GM18508 (cell line): ENCODE measurements around the gene CCL8.

ENCODE experiments used
- ATAC-seq: cut with Tn5 transposase; IDR thresholded peaks from one replicate; pipeline ENCODE4 v1.9.1; 2021; ENCODE audit warnings: moderate number of reproducible peaks; ENCODE audit not compliant: insufficient read depth, unreplicated experiment

The CCL8 gene

DNA sequence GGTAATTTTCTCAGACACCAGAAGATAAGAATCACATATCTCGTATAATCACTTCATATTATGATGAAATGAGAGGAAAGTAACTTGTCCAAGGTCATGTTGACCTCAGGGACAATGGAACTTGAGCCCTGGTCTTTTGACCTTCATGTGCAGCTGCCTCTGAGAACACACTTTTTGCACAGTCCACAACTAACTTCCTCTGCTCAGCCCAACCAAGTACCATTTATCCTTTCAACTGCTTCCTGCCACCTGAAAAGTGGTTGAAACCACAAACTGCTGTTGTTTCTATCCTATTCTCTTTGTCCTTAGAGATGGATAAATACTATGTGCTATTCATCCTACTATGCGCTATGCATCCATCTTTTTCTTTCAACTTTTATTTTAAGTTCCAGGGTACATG lies 46.1 kb downstream of the CCL8 start:
- no peak for ATAC-seq

DNA sequence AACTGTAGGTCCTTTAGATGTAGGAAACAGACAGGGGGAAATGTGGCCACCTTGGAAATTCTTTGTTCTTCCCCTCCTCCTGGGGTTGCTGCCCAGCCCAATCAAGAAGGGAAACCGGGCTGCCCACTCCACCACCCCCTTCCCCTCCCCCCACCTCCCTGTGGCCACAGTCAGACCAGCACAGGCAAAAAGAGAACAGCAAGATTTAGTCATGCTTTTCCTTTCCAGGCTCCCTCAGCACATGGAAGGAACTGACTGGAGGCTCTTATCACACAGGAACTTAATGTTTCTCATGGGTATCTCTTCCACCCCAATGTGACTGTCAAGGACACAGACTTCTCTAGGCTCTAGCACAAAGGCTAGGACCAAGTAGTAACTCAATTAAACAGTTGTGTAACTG lies 46.8 kb downstream of the CCL8 start:
- no peak for ATAC-seq

DNA sequence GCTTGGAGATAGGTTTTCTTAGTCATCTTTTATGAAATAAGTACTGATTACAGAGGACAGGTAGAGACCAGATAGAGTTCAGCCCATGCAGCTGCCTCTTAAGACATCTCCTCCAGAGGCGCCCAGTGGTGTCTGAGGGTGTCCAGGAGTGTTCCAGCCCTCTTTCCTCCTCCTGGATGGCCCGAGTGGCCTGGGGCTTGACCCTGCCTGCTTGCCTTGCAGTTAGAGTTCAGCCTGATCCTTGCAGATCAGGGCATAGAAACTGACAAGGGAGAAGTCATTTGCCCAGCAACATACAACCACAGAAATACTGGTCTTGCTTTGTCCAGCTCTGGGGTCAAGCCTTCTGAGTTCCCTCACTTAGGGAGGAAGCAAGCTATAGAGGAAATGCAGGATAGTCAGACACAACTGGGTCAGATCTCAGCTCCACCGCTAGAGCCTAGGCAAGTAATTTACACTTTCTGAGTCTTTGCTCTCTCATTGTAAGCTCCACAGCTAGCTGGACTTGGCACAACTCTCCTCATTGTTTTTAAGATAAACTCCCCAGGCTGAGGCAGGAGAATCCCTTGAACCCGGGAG lies 47.4 kb downstream of the CCL8 start:
- no peak for ATAC-seq

DNA sequence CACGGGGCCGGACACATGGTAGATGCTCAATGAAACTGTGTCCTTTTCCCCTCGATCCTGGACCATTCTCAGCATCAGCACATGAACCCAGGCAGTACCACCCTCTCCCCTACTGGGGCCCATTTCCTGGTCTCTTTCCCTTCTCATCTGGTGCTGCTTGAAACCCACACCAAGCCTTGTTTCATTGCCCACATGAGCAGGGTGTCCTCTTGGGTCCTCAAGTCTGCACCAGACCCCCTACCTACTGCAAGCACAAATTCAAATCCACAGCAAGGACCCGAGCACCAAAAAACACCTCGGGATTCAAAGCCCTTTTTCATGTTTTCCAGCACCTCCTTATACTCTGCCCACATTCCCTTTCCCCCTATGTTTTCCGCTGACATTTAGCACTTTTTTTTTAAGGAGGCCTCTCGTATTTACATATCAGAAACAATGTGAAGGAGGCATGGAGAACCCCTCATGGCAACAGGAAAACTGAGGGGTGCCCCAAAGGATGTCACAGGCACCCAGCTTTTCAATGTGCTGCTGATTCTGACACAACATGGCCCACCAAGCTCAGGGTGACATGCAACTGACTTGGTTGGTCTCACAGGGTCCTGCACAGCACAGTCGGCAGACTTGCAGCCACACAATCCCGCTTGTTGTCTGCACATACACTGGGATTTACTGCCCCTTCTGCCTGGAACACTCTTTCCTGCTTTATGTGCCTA lies 48.4 kb downstream of the CCL8 start:
- ATAC-seq: no peak

DNA sequence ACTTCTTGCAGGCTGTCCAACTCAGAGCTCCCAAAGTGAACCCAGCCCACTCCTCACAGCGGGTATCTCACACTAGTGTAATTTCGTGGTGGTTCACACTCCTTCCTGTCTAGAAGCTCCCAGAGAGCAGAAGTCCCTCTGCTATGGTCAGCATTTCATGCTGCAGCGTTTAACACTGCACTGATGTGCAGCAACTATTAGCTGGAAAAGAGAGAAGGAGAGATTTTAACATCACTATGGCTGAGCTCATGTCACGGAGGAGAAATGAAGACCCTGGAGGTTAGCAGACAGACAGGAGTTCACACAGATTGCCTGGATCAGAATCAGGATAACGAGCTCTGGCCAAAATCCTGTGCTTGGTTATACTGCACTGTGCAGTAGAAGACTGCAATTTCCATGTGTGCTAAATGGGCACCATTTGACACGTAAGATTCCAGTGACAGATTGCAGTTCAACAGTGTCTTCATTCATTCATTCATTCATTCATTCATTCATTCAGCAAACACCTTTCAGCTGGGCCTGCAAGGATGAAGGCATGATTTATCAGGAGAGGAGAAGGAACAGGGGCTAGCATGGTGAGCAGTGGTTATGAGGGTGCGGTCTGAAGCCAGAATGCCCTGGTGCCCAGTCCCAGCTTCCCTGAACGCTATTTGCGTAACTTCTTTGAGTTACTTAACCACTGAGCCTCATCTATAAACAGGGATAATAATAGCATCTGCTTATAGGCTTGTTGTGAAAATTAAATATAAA lies 49.1 kb downstream of the CCL8 start:
- no peak for ATAC-seq

DNA sequence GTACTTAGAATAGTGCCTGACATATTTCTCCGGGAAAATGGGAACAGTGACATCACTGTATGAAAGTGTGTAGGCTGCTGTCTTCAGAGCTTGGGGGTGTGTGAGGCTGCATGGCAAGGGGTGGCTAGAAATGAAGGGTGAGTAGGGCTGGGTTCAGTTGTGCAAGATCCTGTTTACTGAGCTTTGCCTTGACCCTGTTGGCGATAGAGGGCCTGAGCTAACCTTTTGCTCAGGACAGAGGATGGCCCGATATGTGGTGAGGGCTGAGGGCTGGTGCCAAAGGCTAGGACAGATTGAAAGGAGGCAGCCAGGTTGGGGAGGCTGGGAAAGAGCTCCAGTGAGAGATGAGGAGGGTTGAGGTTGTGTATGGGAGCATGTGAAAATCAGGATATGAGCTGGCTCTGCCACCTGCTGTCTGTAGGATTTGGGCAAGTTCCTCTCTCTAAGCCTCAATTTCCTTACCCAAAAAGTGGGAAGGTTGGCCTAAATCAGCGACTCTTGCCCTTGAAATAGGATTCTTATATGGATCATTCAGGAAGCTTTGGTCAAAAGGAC lies 49.8 kb downstream of the CCL8 start:
- no peak for ATAC-seq

DNA sequence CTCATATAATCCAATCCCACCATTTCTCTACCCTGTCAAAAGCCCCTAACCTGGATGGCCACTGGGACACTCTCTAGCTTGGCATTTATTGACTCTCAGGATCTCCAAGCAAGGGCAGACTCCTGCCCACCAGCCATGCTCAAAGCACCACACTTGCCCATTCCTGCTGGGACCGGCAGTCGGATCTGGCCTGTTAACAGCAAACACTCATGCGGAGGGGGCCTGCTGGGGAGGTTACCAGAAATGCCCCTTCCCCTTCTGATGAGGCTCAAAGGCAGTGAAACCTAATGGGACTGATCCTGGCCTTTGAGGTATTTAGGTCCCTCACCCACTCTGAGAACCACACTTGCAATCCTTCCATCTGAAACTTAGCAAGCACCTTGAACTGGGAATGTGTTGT lies 50.3 kb downstream of the CCL8 start:
- ATAC-seq: no peak

DNA sequence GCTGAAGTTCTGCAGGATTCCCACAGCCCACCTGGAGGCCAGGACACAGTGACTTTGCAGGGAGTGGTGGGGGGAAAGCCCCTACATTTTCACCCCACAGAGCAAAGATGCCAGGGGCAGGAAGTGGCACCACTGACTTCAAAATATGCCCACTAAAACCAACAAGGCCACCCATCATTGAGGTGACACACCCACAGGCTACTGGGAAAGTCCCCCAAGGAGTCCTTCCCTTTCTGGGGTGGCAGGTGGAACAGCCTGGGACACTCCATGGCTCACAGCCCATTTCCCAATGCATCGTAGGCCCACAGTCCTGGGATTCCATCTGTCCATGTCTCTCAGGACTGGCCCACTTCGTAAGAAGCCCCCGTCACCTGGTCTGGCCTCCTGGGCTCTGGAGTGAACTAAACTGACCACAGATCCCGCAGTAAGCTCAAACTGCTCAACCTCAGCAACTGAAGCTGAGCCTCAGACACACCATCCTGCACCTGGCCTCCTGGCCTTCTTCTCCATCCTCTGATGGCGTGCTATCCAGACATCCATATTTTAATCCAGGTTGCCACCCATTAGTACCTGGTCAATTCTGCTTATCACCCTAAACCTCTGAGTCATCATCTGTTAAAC lies 51.3 kb downstream of the CCL8 start:
- ATAC-seq: no peak

DNA sequence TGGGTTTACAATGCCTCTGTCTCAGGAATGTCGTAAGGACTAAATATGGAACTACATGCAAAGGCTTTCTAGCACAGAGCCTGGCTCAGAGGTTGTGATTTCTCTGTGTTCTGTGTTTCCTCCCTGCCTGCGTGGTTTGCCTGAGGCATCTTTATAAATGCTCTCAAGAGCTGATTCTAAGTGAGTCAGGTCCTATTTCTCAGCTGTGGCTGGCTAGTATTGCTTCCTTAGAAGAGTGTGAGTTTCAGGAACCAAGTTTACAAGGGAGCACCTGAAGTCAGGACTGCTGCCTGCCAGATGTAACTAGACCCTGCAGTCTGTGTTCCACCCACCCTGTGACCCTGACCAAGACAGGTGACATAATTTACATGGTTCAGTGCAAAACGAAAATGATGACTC lies 51.8 kb downstream of the CCL8 start:
- ATAC-seq: no peak
